Keratinocyte (primary cell): Measurements from ENCODE around the gene GANC. TPM values are rescaled to one million over a fixed set of nuclear protein-coding genes. Genes with fewer than 3 reads are reported as not detected.

ENCODE experiments used
- DNase-seq: peaks from one replicate; pipeline ENCODE4 v3.0.0-alpha.2; 2011; ENCODE audit warnings: low read depth, missing footprints, low spot score
- FAIRE-seq: peaks from 2 replicates; lab custom pipeline; 2011; peaks lifted over from hg19 to GRCh38; lab: Jason Lieb, UNC
- H2AFZ ChIP-seq: 2 replicates; pipeline ENCODE4 v1.6.0; 2012; ENCODE audit warnings: low read length, control low read depth, inconsistent platforms; ENCODE audit not compliant: control insufficient read depth
- H3K27ac ChIP-seq: 2 replicates; pipeline ENCODE4 v1.5.1; 2011; ENCODE audit warnings: low read length; ENCODE audit not compliant: control insufficient read depth, insufficient read depth
- H3K27me3 ChIP-seq: 3 replicates; pipeline ENCODE4 v1.6.0; 2011; ENCODE audit warnings: low read length; ENCODE audit not compliant: control insufficient read depth, insufficient read depth; ENCODE audit errors: extremely low read depth
- H3K36me3 ChIP-seq, 2 experiments: 2 replicates in 1 of 2; 3 replicates in 1 of 2; pipeline ENCODE4 v1.5.1; 2011; ENCODE audit warnings: low read length in 2 of 2, mild to moderate bottlenecking in 1 of 2; ENCODE audit not compliant: control insufficient read depth in 2 of 2, insufficient read depth in 2 of 2; ENCODE audit errors: extremely low read depth in 1 of 2
- H3K4me1 ChIP-seq: 3 replicates; pipeline ENCODE4 v1.5.1; 2011; ENCODE audit warnings: low read length; ENCODE audit not compliant: control insufficient read depth, insufficient read depth; ENCODE audit errors: extremely low read depth
- H3K4me2 ChIP-seq: 3 replicates; pipeline ENCODE4 v1.6.0; 2011; ENCODE audit warnings: low read depth, low read length; ENCODE audit not compliant: control insufficient read depth, insufficient read depth; ENCODE audit errors: extremely low read depth
- H3K4me3 ChIP-seq, 3 experiments: fragments of 200-600 bp in 1 of 3; sonication (generic) in 1 of 3; 2 replicates in 2 of 3; 3 replicates in 1 of 3; pipeline ENCODE4 v1.5.1; 2011 to 2016; ENCODE audit warnings: low read length in 3 of 3, mild to moderate bottlenecking in 3 of 3, control low read depth in 2 of 3, inconsistent platforms in 1 of 3, low read depth in 1 of 3, mixed read lengths in 1 of 3, mixed run types in 1 of 3, moderate library complexity in 1 of 3; ENCODE audit not compliant: control insufficient read depth in 2 of 3, insufficient read depth in 2 of 3; ENCODE audit errors: extremely low read depth in 1 of 3
- H3K79me2 ChIP-seq: 2 replicates; pipeline ENCODE4 v1.6.0; 2012; ENCODE audit warnings: low read length; ENCODE audit not compliant: control insufficient read depth, insufficient read depth
- H3K9ac ChIP-seq: 3 replicates; pipeline ENCODE4 v1.6.0; 2011; ENCODE audit warnings: low read length; ENCODE audit not compliant: control insufficient read depth, insufficient read depth; ENCODE audit errors: extremely low read depth
- H3K9me1 ChIP-seq: 3 replicates; pipeline ENCODE4 v1.6.0; 2011; ENCODE audit warnings: low read length; ENCODE audit not compliant: control insufficient read depth, insufficient read depth; ENCODE audit errors: extremely low read depth
- H3K9me3 ChIP-seq: 2 replicates; pipeline ENCODE4 v1.5.1; 2012; ENCODE audit warnings: low read depth, low read length; ENCODE audit not compliant: control insufficient read depth
- H4K20me1 ChIP-seq: 3 replicates; pipeline ENCODE4 v1.6.0; 2011; ENCODE audit warnings: low read length; ENCODE audit not compliant: control insufficient read depth, insufficient read depth; ENCODE audit errors: extremely low read depth
- EZH2 ChIP-seq: IDR thresholded peaks from one replicate; pipeline ENCODE4 v1.6.1; 2012; ENCODE audit warnings: inconsistent platforms, mild to moderate bottlenecking, low read length, moderate library complexity
- dilution Hi-C: fragments of 300-500 bp; cut with MboI; formaldehyde crosslinking; loops from one replicate; pipeline ENCODE4 v1.7.0; 2020; ENCODE audit warnings: low sequenced_read_pairs; ENCODE audit not compliant: extremely low pct_ligation_motif_present
- polyA plus RNA-seq, 5 experiments: library from polyadenylated mRNA; depleted of rRNA in 3 of 5; stranded (reverse) in 3 of 5; stranded (forward) in 1 of 5; unstranded in 1 of 5; fragments of >200 nt; gene quantifications; 1 replicate in 1 of 5; 2 replicates in 3 of 5; 3 replicates in 1 of 5; pipeline versions ENCODE4 v1.2.1 to v1.2.3, GENCODE V29; 2011 to 2012; ENCODE audit warnings: missing spikeins in 2 of 5, low read depth in 1 of 5, low replicate concordance in 1 of 5
- TF ChIP-seq, protein P1 (sequence below), 3 experiments: IDR thresholded peaks in 1 of 3; conservative IDR thresholded peaks in 1 of 3; optimal IDR thresholded peaks in 1 of 3; 2 replicates in 2 of 3; 3 replicates in 1 of 3; pipeline versions ENCODE3 to v1.5.1; 2011; ENCODE audit warnings: low read length in 3 of 3, mild to moderate bottlenecking in 3 of 3, moderate library complexity in 2 of 3, control low read depth in 1 of 3, inconsistent platforms in 1 of 3; ENCODE audit not compliant: insufficient read depth in 2 of 3; ENCODE audit errors: extremely low read depth in 1 of 3

The GANC gene
- polyA plus RNA-seq, 1 donor (not counting 4 experiments of a cell fraction or from before 2014, with no cell fraction given): 46.2 TPM

DNA sequence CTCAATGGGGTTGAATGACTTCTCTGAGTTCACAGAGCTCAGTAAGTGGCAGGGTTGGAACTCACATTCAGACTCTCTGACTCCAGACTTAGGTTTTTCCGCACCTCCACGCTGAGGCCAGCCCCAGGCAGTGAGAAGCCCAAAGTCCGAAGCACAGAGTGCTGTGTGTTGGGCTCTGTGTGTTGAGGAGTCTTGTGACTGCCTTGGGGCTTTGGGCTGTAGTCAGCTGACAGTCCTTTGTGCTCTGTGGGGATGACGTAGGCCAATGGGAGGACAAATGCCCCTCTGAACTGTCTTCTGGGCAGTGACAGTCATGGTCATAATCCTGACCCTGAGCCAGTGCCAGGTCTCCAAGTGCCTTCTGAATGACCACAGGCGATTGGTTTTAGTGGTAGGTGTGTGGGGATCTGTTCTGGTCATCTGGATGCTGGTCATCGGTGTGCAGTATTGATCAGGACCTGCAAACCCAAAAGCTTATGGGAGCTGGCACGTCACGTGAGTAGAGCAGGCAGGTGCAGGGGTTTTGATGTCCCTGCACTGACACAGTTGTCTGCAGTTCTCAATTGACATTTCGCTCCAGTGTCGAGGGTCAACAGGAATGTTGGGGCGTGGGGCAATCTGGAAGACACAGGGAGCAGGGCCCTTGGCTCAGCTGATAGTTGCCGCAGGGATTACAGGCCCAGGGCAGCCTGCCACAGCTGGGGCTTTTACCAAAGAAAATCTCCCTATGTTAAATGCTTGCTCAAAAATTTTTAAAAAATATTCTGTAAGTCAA is 131.6 kb downstream of the GANC start:
- no peak overlapping the region for H3K4me2 ChIP-seq
- no peaks in the 10 kb centered on the region for H4K20me1 ChIP-seq
- DNase-seq (no peak), FAIRE-seq (no peak)
- TF ChIP-seq EZH2: no peak
- TF ChIP-seq, protein P1, sequence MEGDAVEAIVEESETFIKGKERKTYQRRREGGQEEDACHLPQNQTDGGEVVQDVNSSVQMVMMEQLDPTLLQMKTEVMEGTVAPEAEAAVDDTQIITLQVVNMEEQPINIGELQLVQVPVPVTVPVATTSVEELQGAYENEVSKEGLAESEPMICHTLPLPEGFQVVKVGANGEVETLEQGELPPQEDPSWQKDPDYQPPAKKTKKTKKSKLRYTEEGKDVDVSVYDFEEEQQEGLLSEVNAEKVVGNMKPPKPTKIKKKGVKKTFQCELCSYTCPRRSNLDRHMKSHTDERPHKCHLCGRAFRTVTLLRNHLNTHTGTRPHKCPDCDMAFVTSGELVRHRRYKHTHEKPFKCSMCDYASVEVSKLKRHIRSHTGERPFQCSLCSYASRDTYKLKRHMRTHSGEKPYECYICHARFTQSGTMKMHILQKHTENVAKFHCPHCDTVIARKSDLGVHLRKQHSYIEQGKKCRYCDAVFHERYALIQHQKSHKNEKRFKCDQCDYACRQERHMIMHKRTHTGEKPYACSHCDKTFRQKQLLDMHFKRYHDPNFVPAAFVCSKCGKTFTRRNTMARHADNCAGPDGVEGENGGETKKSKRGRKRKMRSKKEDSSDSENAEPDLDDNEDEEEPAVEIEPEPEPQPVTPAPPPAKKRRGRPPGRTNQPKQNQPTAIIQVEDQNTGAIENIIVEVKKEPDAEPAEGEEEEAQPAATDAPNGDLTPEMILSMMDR (optimal IDR thresholded peaks at IDR 0.05 in 1 of 3, IDR thresholded peaks at IDR 0.05 in 1 of 3, conservative IDR thresholded peaks at IDR 0.05 in 1 of 3; ENCODE audit: extremely low read depth in 1 of 3, insufficient read depth in 2 of 3, low read length in 3 of 3): no peak
- no peak overlapping the region for H3K4me3 ChIP-seq
- no peak overlapping the region for H3K27ac ChIP-seq
- H3K4me1 ChIP-seq: peaks cover 10% of the 10 kb centered on the region
- H3K79me2 ChIP-seq: no peaks in the 10 kb centered on the region
- no peak overlapping the region for H3K9ac ChIP-seq
- H3K36me3 ChIP-seq: peaks cover 0 to 24% of the 10 kb centered on the region in 2 experiments
- dilution Hi-C loops: no loop called here
- H3K27me3 ChIP-seq: no peaks in the 10 kb centered on the region
- no peaks in the 10 kb centered on the region for H3K9me3 ChIP-seq
- no peaks in the 10 kb centered on the region for H3K9me1 ChIP-seq
- no peak overlapping the region for H2AFZ ChIP-seq

DNA sequence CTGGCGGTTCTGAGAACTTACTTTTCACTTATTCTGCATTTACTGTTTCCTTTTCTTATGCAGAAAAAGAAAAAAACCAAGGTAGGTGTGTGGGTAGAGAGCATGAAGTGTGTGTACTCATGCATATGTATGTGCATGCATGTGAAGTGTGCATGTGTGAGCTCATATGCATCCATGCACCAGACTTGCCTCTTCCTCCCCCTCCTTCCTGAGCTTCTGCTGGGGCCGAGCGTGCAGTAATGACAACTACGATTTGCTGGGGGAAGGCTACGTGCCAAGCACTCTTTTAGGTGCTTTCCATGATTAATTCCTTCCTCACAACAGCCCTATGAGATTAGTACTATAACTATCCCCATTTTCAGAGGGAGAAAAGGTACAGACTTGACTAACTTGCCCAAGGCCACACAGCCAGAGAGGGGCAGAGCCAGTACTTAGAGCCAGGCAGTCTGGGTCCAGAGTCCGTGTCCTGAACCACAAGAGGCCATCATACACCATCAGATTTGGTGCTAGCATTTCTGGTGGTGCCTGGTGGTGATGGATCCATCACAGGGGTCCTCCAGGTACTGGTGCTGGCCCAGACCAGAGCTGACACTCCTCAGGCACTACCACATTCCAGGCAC is 133.0 kb downstream of the GANC start:
- H3K4me2 ChIP-seq: no peak overlapping the region
- H3K79me2 ChIP-seq: no peaks in the 10 kb centered on the region
- H3K9me1 ChIP-seq: no peaks in the 10 kb centered on the region
- no peak for FAIRE-seq
- no peak overlapping the region for H3K9ac ChIP-seq
- peaks cover 10% of the 10 kb centered on the region for H3K4me1 ChIP-seq
- TF ChIP-seq, protein P1 (optimal IDR thresholded peaks at IDR 0.05 in 1 of 3, IDR thresholded peaks at IDR 0.05 in 1 of 3, conservative IDR thresholded peaks at IDR 0.05 in 1 of 3; ENCODE audit: extremely low read depth in 1 of 3, insufficient read depth in 2 of 3, low read length in 3 of 3): no peak
- TF ChIP-seq EZH2: no peak
- no peak for DNase-seq
- H4K20me1 ChIP-seq: no peaks in the 10 kb centered on the region
- no peak overlapping the region for H2AFZ ChIP-seq
- H3K4me3 ChIP-seq: no peak overlapping the region
- H3K27me3 ChIP-seq: no peaks in the 10 kb centered on the region
- H3K36me3 ChIP-seq: peaks cover 0 to 24% of the 10 kb centered on the region in 2 experiments
- dilution Hi-C loops: no loop called here
- H3K9me3 ChIP-seq: no peaks in the 10 kb centered on the region
- no peak overlapping the region for H3K27ac ChIP-seq

Other genes with a start within 250 kb of the GANC start
- 0.45 to 1.5 TPM (median 0.69 TPM) in 3 replicates for gene PLA2G4D, start 178.6 kb upstream of the GANC start, polyA plus RNA-seq
- gene PLA2G4F, start 116.6 kb upstream of the GANC start, polyA plus RNA-seq: 1.1 to 15.5 TPM (median 4.4 TPM) in 3 replicates
- gene VPS39, start 64.9 kb upstream of the GANC start, polyA plus RNA-seq: 29.7 to 32.0 TPM (median 29.9 TPM) in 3 replicates
- 38.5 to 43.7 TPM (median 38.7 TPM) in 3 replicates for gene TMEM87A, start 232 bp downstream of the GANC start, polyA plus RNA-seq
- 6.9 to 28.8 TPM (median 15.8 TPM) in 3 replicates for gene CAPN3, start 86.3 kb downstream of the GANC start, polyA plus RNA-seq
- gene ZNF106, start 217.9 kb downstream of the GANC start, polyA plus RNA-seq: 13.0 to 24.6 TPM (median 17.8 TPM) in 3 replicates
- gene SNAP23, start 222.4 kb downstream of the GANC start, polyA plus RNA-seq: 37.0 to 68.4 TPM (median 55.1 TPM) in 3 replicates